ENCODE results near the gene MAK.
A peak's percentile ranks its signal among the peaks of the same experiment; 100 is the strongest.

GRCh38 chr6:10837009-10837621 is 1.2 kb downstream of the MAK start:
- TF ChIP-seq CTCF (optimal IDR thresholded peaks at IDR 0.05 in 1 of 3, IDR thresholded peaks at IDR 0.05 in 1 of 3, conservative IDR thresholded peaks at IDR 0.05 in 1 of 3; ENCODE audit: extremely low read depth in 1 of 3, insufficient read depth in 2 of 3, low read length in 3 of 3) (no peak), EZH2 (IDR thresholded peaks at IDR 0.05; ENCODE audit: low read length) (peak; percentile 46)
